Activated gamma-delta T cell (primary cell): ENCODE measurements around the gene WDR7.

Source experiments
- DNase-seq: peaks from one replicate; lab custom pipeline; 2025; lab: John Stamatoyannopoulos, UW

WDR7 gene

GRCh38 chr18:56804395-56804794 lies 153.2 kb downstream of the WDR7 start:
- DNase-seq, result no peak

- DNase-seq, result no peak
Observed at GRCh38 chr18:56807901-56808300, 156.7 kb downstream of the WDR7 start.

GRCh38 chr18:56812674-56813073 lies 161.5 kb downstream of the WDR7 start:
- no peak for DNase-seq

GRCh38 chr18:56815926-56816325 lies 164.8 kb downstream of the WDR7 start:
- no peak for DNase-seq

GRCh38 chr18:56823986-56824565 lies 172.9 kb downstream of the WDR7 start:
- DNase-seq, result no peak

GRCh38 chr18:56825321-56825720 lies 174.2 kb downstream of the WDR7 start:
- no peak for DNase-seq

GRCh38 chr18:56825878-56826277 lies 174.7 kb downstream of the WDR7 start:
- no peak for DNase-seq

GRCh38 chr18:56831988-56832387 lies 180.8 kb downstream of the WDR7 start:
- DNase-seq, result no peak

- DNase-seq, result no peak
Observed at GRCh38 chr18:56835331-56835730, 184.2 kb downstream of the WDR7 start.

- DNase-seq, result no peak
Observed at GRCh38 chr18:56836173-56836572, 185.0 kb downstream of the WDR7 start.

- no peak for DNase-seq
Observed at GRCh38 chr18:56841836-56842235, 190.7 kb downstream of the WDR7 start.

GRCh38 chr18:56843241-56843640 lies 192.1 kb downstream of the WDR7 start:
- DNase-seq, result no peak

GRCh38 chr18:56844556-56844955 lies 193.4 kb downstream of the WDR7 start:
- DNase-seq, result no peak

- DNase-seq, result no peak
Observed at GRCh38 chr18:56851774-56852173, 200.6 kb downstream of the WDR7 start.

GRCh38 chr18:56853961-56854360 lies 202.8 kb downstream of the WDR7 start:
- DNase-seq, result no peak

- no peak for DNase-seq
Observed at GRCh38 chr18:56861244-56861643, 210.1 kb downstream of the WDR7 start.

- no peak for DNase-seq
Observed at GRCh38 chr18:56869189-56869777, 218.1 kb downstream of the WDR7 start.

GRCh38 chr18:56870982-56871381 lies 219.8 kb downstream of the WDR7 start:
- no peak for DNase-seq

- no peak for DNase-seq
Observed at GRCh38 chr18:56872140-56872539, 221.0 kb downstream of the WDR7 start.

GRCh38 chr18:56873441-56874140 lies 222.4 kb downstream of the WDR7 start:
- no peak for DNase-seq

- DNase-seq, result no peak
Observed at GRCh38 chr18:56878711-56879110, 227.6 kb downstream of the WDR7 start.

GRCh38 chr18:56884511-56884910 lies 233.4 kb downstream of the WDR7 start:
- DNase-seq, result no peak

- no peak for DNase-seq
Observed at GRCh38 chr18:56888978-56889377, 237.8 kb downstream of the WDR7 start.

GRCh38 chr18:56889621-56890020 lies 238.5 kb downstream of the WDR7 start:
- no peak for DNase-seq
